Measurements from ENCODE around the gene FHIT.

The FHIT gene

DNA sequence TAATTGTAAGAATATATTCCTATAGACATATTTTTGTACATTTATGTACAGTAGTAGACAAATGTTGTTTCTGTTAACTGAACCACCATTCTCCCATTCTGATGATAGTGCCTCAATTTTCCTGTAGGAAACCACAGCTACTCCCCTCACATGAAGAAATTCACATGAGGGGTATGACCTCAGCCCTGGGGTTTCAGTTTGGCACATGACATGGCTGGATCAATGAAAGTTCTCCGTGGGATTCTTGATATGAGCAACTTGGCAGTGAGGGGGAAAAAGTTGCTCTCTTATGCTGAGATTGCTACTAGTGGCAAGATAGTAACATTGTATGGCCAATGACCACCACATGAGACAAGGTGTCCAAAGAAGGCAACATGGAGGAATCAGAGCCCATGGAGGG lies 1111.1 kb downstream of the FHIT start:
- CTCF ChIA-PET = no interaction called here
- TF ChIP-seq, protein P1, sequence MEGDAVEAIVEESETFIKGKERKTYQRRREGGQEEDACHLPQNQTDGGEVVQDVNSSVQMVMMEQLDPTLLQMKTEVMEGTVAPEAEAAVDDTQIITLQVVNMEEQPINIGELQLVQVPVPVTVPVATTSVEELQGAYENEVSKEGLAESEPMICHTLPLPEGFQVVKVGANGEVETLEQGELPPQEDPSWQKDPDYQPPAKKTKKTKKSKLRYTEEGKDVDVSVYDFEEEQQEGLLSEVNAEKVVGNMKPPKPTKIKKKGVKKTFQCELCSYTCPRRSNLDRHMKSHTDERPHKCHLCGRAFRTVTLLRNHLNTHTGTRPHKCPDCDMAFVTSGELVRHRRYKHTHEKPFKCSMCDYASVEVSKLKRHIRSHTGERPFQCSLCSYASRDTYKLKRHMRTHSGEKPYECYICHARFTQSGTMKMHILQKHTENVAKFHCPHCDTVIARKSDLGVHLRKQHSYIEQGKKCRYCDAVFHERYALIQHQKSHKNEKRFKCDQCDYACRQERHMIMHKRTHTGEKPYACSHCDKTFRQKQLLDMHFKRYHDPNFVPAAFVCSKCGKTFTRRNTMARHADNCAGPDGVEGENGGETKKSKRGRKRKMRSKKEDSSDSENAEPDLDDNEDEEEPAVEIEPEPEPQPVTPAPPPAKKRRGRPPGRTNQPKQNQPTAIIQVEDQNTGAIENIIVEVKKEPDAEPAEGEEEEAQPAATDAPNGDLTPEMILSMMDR (conservative IDR thresholded peaks at IDR 0.05; ENCODE audit: low read depth) = no peak
- POLR2A ChIA-PET (ENCODE audit: low non-redundant PET) = no interaction called here
- no peak for DNase-seq (ENCODE audit: low spot score)
- H3K27ac ChIP-seq = no peak overlapping the region

DNA sequence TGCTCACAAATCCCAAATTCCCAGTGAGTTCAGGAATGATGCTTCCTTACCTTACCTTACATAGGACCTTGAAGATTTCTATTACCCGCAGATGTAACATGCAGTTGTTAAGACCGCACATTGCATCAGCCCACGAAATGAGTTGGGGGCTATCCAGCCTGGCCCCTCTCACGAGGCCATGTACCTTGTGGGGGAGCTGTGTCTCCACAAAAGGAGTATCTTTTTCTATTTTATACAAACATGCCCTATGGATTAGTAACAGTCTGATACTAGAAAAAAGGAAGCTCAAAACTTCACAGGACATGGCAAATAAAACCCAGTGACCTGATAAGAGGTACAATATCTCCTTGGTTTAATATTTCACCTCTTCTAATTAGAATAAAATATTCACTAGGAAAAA lies 1114.7 kb downstream of the FHIT start:
- CTCF ChIA-PET = no interaction called here
- H3K27ac ChIP-seq = no peak overlapping the region
- POLR2A ChIA-PET (ENCODE audit: low non-redundant PET) = no interaction called here
- TF ChIP-seq, protein P1 (conservative IDR thresholded peaks at IDR 0.05; ENCODE audit: low read depth) = no peak
- no peak for DNase-seq (ENCODE audit: low spot score)

DNA sequence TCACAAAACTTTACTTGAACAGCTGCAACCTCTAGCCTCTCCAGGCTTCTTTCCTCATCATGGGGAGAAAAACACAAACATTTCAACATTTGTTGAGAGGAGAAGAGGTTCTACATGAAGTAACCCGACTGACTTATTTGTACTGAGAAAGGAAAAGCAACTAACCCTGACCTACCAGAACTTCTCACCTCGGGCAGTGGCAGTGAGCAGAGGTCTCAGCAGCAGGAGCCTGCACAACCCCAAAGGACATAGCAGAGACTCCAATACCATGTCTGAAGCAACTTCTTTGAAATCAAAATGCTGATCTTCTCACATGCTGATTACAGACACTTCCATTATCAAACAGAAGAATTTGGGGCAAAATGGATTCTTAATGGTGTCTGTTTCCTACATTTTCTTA lies 1115.8 kb downstream of the FHIT start:
- POLR2A ChIA-PET (ENCODE audit: low non-redundant PET) = no interaction called here
- TF ChIP-seq, protein P1 (conservative IDR thresholded peaks at IDR 0.05; ENCODE audit: low read depth) = no peak
- no peak for DNase-seq (ENCODE audit: low spot score)
- CTCF ChIA-PET = interaction anchor here (0.6 kb wide), 1 partner anchor 38 kb away, joined by 4 read pairs; no protein-coding TSS in a partner anchor
- H3K27ac ChIP-seq = no peak overlapping the region

DNA sequence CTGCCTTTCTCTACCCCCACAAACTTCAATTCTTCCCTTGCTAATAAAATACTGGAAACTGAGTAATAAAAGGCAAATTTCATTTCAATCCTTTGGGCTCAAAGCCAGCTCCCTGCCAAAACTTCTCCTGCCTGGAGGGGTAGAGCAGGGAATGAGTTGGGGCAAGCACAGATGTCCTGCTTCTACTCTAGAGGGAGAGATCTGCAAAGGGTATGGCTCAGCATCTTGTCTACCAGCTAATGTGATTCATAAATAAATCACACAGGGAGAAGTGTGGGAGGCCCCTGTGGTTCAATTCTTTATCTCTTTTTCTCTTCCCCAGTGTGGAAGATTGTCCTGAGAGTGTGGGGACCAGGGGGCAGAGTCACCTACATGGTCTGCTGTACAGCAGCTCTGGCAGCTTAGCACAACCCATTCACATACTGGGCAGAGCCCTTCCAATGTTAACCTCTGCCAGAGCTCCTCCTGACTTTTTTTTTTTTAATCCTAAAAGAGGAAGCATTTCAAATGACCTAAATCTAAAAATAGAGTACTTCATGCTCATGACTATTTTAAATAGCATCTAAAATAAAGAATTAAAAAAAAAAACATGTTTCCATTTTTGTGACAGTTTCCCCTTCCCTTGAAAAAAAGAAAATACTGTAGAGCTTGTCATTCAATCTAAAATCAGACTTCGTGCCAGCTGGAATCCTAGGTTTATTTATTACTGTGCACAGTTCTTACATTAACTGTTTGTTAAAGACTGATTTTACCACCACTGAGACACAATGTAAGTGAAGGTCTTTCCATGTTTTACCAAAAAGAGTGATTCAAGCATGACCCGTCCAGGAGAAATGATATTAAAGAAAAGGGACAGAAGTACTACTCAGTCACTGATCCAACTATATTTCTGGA lies 1117.7 kb downstream of the FHIT start:
- POLR2A ChIA-PET (ENCODE audit: low non-redundant PET) = no interaction called here
- CTCF ChIA-PET = no interaction called here
- no peak for DNase-seq (ENCODE audit: low spot score)

DNA sequence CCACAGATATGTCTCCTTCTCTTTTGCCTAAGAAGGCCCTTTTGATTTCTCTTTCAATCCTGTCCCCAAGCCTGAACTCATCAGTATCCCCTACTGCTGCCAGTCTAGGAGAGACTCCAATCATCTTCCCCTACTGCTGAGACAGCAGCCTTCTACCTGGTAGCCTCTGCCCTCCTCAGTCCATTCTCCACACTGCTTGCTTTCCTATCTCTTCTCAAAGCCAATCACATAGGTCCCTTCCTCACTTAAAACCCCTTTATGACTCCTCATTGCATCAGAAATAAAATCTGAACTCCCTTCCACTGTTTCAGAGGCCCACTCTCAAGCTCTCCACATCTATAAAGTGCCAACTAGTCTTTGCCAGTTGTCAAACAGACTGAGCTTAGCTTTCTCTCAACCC lies 1119.6 kb downstream of the FHIT start:
- H3K27ac ChIP-seq = no peak overlapping the region
- TF ChIP-seq, protein P1 (conservative IDR thresholded peaks at IDR 0.05; ENCODE audit: low read depth) = no peak
- POLR2A ChIA-PET (ENCODE audit: low non-redundant PET) = no interaction called here
- CTCF ChIA-PET = no interaction called here
- no peak for DNase-seq (ENCODE audit: low spot score)

More for the DNA sequence above, 1117.7 kb downstream of the FHIT start:
- H3K27ac ChIP-seq = no peak overlapping the region
- TF ChIP-seq, protein P1 (conservative IDR thresholded peaks at IDR 0.05; ENCODE audit: low read depth) = no peak

DNA sequence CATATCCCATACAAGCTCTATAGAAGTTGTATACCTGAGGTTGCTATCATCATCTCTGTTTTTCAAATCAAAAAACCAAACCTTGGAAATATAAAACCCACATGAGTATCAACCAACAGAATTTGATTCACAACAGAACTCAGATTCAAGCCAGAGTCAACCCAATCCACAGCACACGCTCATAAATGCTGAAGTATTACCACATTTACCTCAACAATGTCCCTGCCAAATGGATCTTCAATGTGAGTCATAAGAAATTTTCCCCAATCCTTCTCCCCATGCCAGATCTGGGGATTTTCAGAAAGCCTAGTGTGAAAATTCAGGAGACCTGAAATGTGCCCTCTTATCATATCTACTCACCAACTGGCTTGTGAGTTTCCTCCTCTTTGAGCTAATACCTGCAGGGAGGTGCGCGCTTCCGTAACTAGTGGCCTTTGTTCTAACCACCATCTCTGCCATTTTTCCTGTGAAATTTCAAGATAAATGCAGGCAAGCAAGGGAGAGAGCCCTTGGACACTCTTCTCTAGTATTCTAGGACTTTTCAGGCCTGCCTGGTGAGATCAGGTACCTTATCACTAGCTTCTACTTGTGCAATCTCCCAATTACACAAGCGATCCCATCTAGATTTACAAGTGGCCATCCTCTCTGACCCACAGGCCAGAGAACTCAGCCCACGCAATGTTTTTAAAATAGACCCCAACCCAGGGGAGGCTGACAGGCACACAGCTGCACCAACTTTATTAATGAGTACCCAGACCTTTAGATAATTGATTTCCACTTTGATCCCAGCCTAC lies 1124.5 kb downstream of the FHIT start:
- POLR2A ChIA-PET (ENCODE audit: low non-redundant PET) = no interaction called here
- TF ChIP-seq, protein P1 (conservative IDR thresholded peaks at IDR 0.05; ENCODE audit: low read depth) = no peak
- DNase-seq (ENCODE audit: low spot score) = no peak
- CTCF ChIA-PET = no interaction called here
- no peak overlapping the region for H3K27ac ChIP-seq
